GM12873 (cell line): ENCODE data around the gene NRN1L.

Source experiments
- CTCF ChIP-seq: IDR thresholded peaks from 2 replicates; pipeline ENCODE4 v1.5.1; 2012; ENCODE audit warnings: low read depth, mild to moderate bottlenecking, moderate library complexity, low read length, control low read depth; ENCODE audit not compliant: insufficient read depth; ENCODE audit errors: missing control alignments

Gene NRN1L

GRCh38 chr16:67888331-67888730, 3.6 kb downstream of the NRN1L start:
- TF ChIP-seq CTCF, result no peak

- no peak for TF ChIP-seq CTCF
Observed at GRCh38 chr16:67892375-67892774, 7.7 kb downstream of the NRN1L start.

GRCh38 chr16:67892899-67893742, 8.4 kb downstream of the NRN1L start, which contains the start of gene PSKH1:
Gene PSKH1, plus strand, starts transcription at chr16:67893254. Its CDS starts 15,496 bp downstream, at chr16:67908750.
- TF ChIP-seq CTCF, result no peak

GRCh38 chr16:67893743-67894399, 9.2 kb downstream of the NRN1L start:
- no peak for TF ChIP-seq CTCF

- no peak for TF ChIP-seq CTCF
Observed at GRCh38 chr16:67897231-67897630, 12.5 kb downstream of the NRN1L start.

- TF ChIP-seq CTCF, result no peak
Observed at GRCh38 chr16:67901734-67902133, 17.0 kb downstream of the NRN1L start.

- TF ChIP-seq CTCF, result no peak
Observed at GRCh38 chr16:67902831-67903230, 18.1 kb downstream of the NRN1L start.
